Large intestine (tissue), 3 donors: ENCODE results near the gene ZFAND3. TPM values are rescaled to one million over a fixed set of nuclear protein-coding genes. Genes with fewer than 3 reads are reported as not detected.

ENCODE experiments used
- DNase-seq, 2 donors: peaks; one replicate each; pipeline versions ENCODE4 v3.0.0 to v3.0.0-alpha.2; 2013
- H3K27ac ChIP-seq: one replicate; pipeline ENCODE4 v1.5.1; 2013; ENCODE audit warnings: low read length
- H3K27me3 ChIP-seq: 2 replicates; pipeline ENCODE4 v1.6.1; 2013; ENCODE audit warnings: low read length; ENCODE audit not compliant: control insufficient read depth, insufficient read depth
- H3K36me3 ChIP-seq: 2 replicates; pipeline ENCODE4 v1.6.1; 2013; ENCODE audit warnings: low read length; ENCODE audit not compliant: control insufficient read depth, insufficient read depth
- H3K4me1 ChIP-seq: one replicate; pipeline ENCODE4 v1.6.1; 2013; ENCODE audit warnings: low read length; ENCODE audit not compliant: control insufficient read depth, insufficient read depth
- H3K4me3 ChIP-seq: one replicate; pipeline ENCODE4 v1.5.1; 2013; ENCODE audit warnings: low read length
- H3K9me3 ChIP-seq: one replicate; pipeline ENCODE4 v1.6.1; 2013; ENCODE audit warnings: mild to moderate bottlenecking, low read depth, low read length, moderate library complexity; ENCODE audit not compliant: control insufficient read depth
- WGBS: methylation state at CpG from one replicate; pipeline ENCODE4 v1.1.5; 2013; ENCODE audit warnings: low lambda C conversion rate; ENCODE audit not compliant: insufficient coverage; 5-methylcytosine and 5-hydroxymethylcytosine counted together
- polyA plus RNA-seq: library from polyadenylated mRNA; unstranded; fragments of 120-200 nt; gene quantifications from one replicate; pipeline ENCODE4 v1.2.1, GENCODE V29; 2013

Gene ZFAND3
- polyA plus RNA-seq, 1 donor: 82.3 TPM

DNA sequence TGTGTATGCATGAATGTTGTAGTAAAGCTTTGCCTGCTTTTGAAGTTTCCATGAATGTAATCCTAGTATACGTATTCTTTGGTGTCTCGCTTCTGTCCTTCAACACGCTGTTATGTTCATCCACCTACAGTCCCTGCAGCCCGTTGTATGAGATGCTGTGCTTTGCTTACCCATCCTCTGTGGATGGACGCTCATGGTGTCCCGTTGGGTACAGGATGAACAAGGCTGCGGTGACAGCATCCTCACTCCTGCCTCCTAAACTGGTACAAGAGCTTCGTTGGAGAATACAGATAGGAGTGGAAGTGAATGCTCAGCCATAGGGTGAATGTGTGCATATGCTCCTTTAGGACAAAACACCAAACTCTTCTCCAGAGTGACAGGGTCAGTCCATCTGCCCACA, 366.2 kb downstream of the ZFAND3 start:
- DNase-seq: no peak
- peaks cover 3% of the 10 kb centered on the region for H3K36me3 ChIP-seq
- H3K4me3 ChIP-seq: no peak overlapping the region
- no CpG with 5 or more reads among the region's 8 CpGs for WGBS
- H3K27ac ChIP-seq: no peak overlapping the region
- H3K27me3 ChIP-seq: no peaks in the 10 kb centered on the region
- no peaks in the 10 kb centered on the region for H3K4me1 ChIP-seq
- no peaks in the 10 kb centered on the region for H3K9me3 ChIP-seq

DNA sequence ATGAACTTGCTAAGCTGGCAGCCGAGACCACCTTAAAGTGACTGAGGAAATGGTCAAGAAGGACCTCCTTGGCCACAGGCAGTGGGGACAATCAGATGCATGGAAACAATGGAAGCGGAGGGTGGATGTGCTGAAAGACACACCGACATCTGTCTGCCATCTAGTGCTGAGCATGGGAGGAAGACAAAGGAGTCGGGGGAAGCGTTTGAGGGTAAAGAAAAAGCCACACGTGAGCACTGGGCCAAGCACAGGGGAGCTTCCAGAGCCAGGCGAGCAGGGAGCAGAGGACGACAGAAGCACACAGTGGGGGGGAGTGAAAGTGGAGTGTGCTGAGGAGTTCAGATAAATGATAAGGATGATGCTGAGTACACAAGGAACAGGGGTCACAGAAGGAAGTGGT, 367.8 kb downstream of the ZFAND3 start:
- peak in 1 of 2 donors; percentile 13 for DNase-seq
- H3K9me3 ChIP-seq: no peaks in the 10 kb centered on the region
- no peaks in the 10 kb centered on the region for H3K27me3 ChIP-seq
- WGBS: 71% methylated on average over 1 of the region's 8 CpGs
- no peaks in the 10 kb centered on the region for H3K4me1 ChIP-seq
- no peak overlapping the region for H3K4me3 ChIP-seq
- peaks cover 5% of the 10 kb centered on the region for H3K36me3 ChIP-seq
- H3K27ac ChIP-seq: no peak overlapping the region

DNA sequence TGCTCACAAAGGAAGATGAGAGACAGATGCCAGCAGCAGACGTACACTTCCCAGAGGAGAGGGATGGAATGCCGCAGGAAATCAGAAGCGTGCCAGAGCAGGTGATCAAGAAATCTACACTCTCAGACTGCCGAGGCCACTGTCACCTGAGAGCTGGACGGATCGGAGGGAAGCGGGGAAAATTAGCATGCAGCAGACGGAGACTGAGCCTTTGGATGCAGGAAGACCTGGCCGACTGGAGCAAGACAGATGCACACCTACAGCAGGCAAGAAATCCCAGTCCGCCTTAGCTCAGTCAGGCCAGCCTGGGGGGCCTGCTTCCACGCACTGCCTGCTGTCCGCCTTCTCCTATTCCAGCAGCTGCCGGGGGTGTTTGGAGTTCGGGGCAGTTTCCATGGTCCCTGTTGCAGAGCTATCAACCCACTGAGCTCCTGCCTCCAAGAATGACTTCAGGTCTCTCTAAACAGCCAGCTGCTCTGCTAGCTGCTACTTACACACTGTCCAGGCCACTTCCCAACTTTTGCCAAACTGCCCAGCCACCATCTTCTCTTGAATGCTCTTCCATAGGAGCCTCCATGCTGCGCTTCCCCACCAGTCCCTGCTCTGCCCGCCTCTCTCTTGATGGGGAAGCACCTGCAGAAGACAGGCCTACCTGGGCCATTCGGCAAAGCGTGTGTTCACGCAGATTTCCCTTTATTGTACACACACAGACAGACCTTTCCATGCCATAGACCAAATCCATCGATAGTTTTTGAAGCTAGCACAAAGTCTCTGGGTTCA, 368.5 kb downstream of the ZFAND3 start:
- 100% methylated on average over 2 of the region's 20 CpGs for WGBS
- H3K27ac ChIP-seq: no peak overlapping the region
- no peaks in the 10 kb centered on the region for H3K4me1 ChIP-seq
- no peaks in the 10 kb centered on the region for H3K9me3 ChIP-seq
- no peak for DNase-seq
- H3K27me3 ChIP-seq: no peaks in the 10 kb centered on the region
- H3K4me3 ChIP-seq: no peak overlapping the region
- peaks cover 5% of the 10 kb centered on the region for H3K36me3 ChIP-seq

DNA sequence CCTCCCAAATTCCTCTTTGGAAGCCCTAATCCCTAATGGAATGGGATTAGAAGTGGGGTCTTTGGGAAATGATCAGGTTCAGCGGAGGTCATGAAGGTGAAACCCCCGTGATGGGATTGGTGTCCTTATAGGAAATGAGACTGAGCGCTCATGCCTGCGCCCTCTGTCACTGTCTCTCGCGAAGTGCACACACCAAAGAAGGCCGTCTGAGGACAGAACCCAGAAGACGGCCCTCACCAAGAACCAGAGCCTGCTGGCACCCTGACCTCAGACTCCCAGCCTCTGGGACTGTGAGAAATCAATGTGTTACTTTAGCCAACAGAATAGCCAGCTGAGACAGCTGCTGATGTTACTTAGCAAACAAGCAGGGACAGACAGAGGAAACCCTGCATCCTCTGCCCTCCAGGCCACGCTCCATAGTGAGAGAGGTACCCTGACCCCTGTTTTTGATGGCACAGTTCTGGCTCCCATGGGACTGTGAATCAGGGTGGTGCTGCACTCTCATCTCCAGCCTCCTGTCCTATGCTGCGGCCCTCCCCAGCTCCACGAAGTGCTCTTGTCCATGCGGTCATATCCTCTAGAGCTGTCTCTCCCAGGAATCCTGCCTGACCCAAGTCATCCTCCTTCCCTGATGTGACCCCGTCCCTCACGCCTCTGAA, 369.3 kb downstream of the ZFAND3 start:
- WGBS: no CpG with 5 or more reads among the region's 14 CpGs
- no peak overlapping the region for H3K4me3 ChIP-seq
- H3K9me3 ChIP-seq: no peaks in the 10 kb centered on the region
- H3K27ac ChIP-seq: no peak overlapping the region
- peaks cover 5% of the 10 kb centered on the region for H3K36me3 ChIP-seq
- no peaks in the 10 kb centered on the region for H3K4me1 ChIP-seq
- H3K27me3 ChIP-seq: no peaks in the 10 kb centered on the region
- no peak for DNase-seq

DNA sequence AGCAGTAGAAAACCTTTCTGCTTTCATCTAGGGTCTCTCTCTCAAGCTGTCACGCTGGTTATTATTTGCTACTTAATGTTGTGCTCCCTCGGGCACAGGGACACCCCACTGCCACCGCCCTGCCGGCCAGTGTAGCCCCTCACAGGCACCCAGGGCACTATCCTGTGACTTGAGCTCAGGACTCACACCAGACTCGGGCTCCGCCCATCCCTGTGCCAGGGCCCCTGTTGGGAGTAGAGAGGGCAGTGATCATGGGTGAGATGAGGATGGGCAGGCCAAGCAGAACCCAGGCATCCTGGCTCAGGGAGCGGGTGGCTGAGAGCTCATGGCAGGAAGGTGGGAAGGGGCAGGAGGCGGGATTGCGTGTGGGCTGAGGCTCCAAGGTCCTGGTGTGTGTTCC, 371.9 kb downstream of the ZFAND3 start:
- no peak for DNase-seq
- no CpG with 5 or more reads among the region's 9 CpGs for WGBS
- Histone ChIP-seq H3K27ac (no peak overlapping the region), H3K27me3 (no peaks in the 10 kb centered on the region), H3K4me3 (no peak overlapping the region), H3K36me3 (peaks cover 2% of the 10 kb centered on the region), H3K4me1 (no peaks in the 10 kb centered on the region), H3K9me3 (no peaks in the 10 kb centered on the region)

DNA sequence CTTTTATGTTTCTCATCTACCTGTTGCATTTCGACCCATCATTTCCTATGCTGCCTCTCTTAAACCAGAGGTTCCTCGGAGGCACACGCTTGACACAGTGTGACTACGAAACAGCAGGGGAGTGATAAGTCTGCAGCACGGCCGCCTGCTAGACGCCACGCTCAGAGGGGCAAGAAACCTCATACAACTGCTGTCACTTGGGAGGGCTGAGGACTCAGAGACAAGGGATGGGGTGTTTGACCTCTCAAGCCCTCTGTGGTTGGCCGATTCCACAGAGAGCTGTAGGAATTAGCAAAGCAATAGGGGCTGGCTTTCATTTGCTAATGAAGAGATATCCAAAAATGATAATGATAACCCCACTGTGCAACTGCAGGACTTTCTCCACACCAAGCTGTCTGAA, 372.5 kb downstream of the ZFAND3 start:
- Histone ChIP-seq H3K27ac (no peak overlapping the region), H3K36me3 (peaks cover 2% of the 10 kb centered on the region), H3K9me3 (no peaks in the 10 kb centered on the region), H3K4me1 (no peaks in the 10 kb centered on the region), H3K4me3 (no peak overlapping the region), H3K27me3 (no peaks in the 10 kb centered on the region)
- no peak for DNase-seq
- 83% methylated on average over 1 of the region's 9 CpGs for WGBS

DNA sequence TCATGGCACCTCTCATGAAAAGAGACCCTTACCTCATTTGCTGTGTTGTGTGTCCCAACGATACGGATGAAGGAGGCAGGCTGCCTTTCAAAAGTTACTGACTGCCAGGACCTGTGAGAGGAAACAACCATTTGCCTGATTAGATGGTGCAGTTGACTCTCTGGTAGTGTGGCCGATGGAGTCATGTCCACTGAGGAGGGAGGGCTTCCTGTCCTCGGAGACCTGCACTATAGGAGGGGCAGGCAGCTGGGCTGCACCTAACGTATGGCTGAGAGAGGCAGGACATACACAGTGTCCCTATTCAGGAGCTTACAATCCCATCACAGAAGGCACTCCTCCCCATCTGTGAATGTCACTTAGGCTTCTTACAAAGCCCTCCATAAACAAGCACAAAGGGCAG, 373.0 kb downstream of the ZFAND3 start:
- peaks cover 2% of the 10 kb centered on the region for H3K36me3 ChIP-seq
- no peak overlapping the region for H3K27ac ChIP-seq
- no peak overlapping the region for H3K4me3 ChIP-seq
- no peaks in the 10 kb centered on the region for H3K9me3 ChIP-seq
- H3K27me3 ChIP-seq: no peaks in the 10 kb centered on the region
- no peaks in the 10 kb centered on the region for H3K4me1 ChIP-seq
- WGBS: no CpG with 5 or more reads among the region's 5 CpGs
- no peak for DNase-seq

DNA sequence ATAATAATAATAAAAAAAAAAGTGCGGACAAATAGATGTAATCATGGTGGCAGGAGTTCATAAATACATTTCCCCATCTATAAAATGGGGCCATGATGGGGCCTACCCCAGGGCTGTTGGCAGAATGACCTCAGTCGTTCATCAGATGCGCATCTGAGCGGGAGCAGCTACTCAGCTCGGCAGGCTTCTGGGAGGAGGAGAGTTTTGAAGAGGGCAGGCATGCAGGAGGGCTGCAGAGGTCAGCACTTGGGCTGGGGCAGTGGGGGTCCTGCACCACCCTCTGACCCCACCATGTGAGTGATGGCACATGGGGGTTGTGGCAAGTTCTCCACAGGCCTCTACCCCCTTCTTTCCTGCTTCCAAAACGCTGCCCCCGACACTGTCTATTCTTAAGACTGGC, 373.5 kb downstream of the ZFAND3 start:
- no peak overlapping the region for H3K4me3 ChIP-seq
- H3K27me3 ChIP-seq: no peaks in the 10 kb centered on the region
- no peak overlapping the region for H3K27ac ChIP-seq
- H3K36me3 ChIP-seq: peaks cover 2% of the 10 kb centered on the region
- H3K4me1 ChIP-seq: no peaks in the 10 kb centered on the region
- H3K9me3 ChIP-seq: no peaks in the 10 kb centered on the region
- DNase-seq: no peak
- WGBS: 100% methylated on average over 1 of the region's 7 CpGs

DNA sequence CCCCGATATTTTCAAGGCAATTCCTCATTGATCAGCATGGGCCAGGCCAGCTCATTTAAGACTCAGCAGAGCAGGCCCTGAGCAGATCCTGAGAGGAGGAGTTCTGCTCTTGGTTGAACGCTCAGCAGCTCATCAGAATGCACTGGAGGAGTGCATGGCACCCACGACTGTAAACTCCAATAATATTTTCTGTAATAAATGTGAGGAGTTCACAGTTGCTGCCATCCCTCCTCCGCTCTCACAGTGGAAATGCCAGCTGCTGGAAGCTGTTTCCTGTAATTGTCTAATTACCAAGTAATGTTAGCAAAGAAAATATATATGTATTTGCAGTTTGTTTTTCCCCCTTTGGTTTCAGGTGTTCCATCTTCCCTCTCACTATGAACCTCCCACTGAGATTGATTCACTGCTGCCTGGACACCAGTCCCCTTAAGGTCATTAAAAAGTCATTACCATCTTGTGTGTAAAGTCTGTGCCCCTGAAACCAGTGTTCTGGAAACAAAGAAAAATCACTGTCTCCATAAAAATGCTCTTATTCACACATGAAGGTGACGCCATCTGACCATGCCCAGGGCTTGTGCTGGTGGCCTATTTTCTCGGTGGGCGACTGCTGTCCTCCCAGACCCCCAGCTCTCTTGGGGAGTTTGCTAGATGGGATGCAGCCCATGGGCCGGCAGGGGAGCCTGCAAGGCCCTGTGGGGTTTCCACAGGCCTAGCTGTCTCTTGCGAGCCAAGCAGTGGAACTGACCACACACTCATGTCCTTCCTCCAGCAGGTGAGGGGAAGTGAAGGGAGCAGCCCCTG, 374.2 kb downstream of the ZFAND3 start:
- Histone ChIP-seq H3K4me1 (no peaks in the 10 kb centered on the region), H3K27me3 (no peaks in the 10 kb centered on the region), H3K36me3 (peaks cover 2% of the 10 kb centered on the region), H3K27ac (no peak overlapping the region), H3K4me3 (no peak overlapping the region), H3K9me3 (no peaks in the 10 kb centered on the region)
- DNase-seq: no peak
- 80% methylated on average over 1 of the region's 9 CpGs for WGBS

DNA sequence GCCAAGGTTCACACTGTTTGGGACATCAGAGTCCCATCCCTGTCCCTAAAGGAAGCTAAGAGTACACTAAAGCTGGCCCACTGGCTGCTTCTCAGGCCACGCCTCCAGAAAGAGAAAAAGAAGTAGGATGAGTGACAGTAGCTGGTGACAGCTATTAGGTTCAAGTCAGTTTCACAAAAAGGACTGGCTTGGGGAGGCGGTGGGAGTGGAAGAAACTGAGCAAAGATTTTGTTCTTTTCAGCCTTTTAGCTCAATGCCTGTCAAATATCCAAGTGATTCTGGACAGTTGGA, 374.7 kb downstream of the ZFAND3 start:
- Histone ChIP-seq H3K27ac (no peak overlapping the region), H3K9me3 (no peaks in the 10 kb centered on the region), H3K4me1 (no peaks in the 10 kb centered on the region), H3K36me3 (peaks cover 2% of the 10 kb centered on the region), H3K4me3 (no peak overlapping the region), H3K27me3 (no peaks in the 10 kb centered on the region)
- no CpG with 5 or more reads among the region's 2 CpGs for WGBS
- no peak for DNase-seq
